ENCODE data around the gene AK9. TPM values are rescaled to one million over a fixed set of nuclear protein-coding genes. Genes with fewer than 3 reads are reported as not detected.
A peak's percentile ranks its signal among the peaks of the same experiment; 100 is the strongest.

The AK9 gene
- total and polyA plus RNA-seq, 5 experiments from 2014 or later: 4.3 to 18.2 (median 7.4) TPM

DNA sequence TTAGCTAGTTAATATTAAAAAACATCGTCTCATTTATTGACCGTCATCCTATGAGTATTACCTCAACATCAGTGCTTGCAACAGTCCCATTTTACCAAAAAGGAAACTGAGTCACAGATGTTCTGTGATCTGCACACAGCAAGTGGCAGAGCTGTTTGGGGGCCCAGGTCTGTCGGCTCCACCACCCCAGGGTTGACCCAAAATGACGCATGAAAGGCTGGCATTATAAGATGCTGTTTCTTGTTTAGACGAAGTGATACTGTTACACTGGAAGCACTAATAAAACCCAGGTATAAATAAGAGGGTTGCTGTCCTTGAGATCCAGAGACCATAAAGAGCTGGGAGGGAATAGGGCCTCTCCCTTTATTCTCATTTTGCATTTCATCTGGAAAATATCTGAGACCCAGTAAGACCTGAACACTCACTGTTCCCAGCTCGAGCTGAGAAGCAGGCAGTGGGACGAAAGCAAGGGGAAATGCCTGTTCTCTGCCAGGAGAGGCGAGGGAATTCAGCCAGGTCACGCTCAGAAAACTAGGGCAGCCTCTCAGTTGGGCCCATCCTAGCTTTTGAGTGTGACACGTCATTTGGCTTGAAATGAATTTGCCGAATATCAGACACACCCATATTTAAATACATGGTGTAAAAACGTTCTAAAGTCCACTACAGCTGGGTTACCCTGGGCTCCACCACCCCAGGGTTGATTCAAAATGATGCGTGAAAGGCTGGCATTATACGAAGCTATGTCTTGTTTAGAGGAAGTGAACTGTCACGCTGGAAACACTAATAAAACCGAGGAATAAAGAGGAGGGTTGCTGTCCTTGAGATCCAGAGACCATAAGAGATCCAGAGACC is 234.1 kb downstream of the AK9 start:
- Mint-ChIP-seq H3K9me3 (peaks cover 0 to 2% (median 0%) of the 10 kb centered on the region in 9 donors), H3K36me3 (peaks cover 3 to 9% (median 9%) of the 10 kb centered on the region in 3 donors), H3K27me3 (peaks cover 0 to 1% (median 0%) of the 10 kb centered on the region in 5 donors), H3K4me3 (peak overlapping the region; percentile 39 to 98 (median 68)), H3K27ac (peak overlapping the region in 9 of 10 donors; percentile 71 to 92 (median 89)), H3K4me1 (peaks cover 27 to 79% (median 66%) of the 10 kb centered on the region in 4 donors)
- POLR2A ChIA-PET: interaction anchor here (1.0 to 8.6 kb wide), 7 partner anchors 9 to 234 kb away, joined by 3 to 131 read pairs (median 4); partner anchors contain the start of genes AK9, CD164, FIG4 and PPIL6
- DNase-seq (no peak), ATAC-seq (no peak)

DNA sequence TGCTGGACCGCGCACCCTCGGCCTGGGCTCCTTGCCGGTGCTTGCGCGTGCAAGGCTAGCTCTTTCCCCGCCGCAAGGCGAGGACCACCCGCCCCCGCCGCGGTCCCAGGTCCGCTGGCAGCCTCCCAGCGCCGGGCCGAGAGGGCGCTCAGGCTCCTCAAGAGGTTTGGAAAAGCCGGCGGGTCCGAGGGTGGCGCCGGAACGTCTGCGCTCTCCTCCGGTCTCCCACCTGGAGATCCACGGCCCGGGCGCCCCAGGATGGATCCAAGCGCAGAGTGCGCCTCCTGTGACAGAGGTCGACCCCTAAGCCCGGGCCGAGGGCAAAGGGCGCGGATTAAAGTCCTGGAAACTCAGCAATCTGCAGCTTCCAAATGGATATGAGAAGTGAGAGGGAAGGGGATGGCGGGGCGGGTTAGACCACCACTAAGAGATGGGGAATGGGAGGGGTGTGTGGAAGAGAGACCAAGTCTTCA is 234.9 kb downstream of the AK9 start:
- no peak for ATAC-seq
- peak overlapping the region; percentile 53 to 99 (median 72) for H3K4me3 Mint-ChIP-seq
- POLR2A ChIA-PET: interaction anchor here (0.9 to 8.6 kb wide), 9 partner anchors 8 to 898 kb away, joined by 3 to 131 read pairs (median 5); partner anchors contain the start of genes AK9, CD164, FIG4 and PPIL6
- DNase-seq: no peak
- H3K27me3 Mint-ChIP-seq: peaks cover 0 to 1% (median 0%) of the 10 kb centered on the region in 5 donors
- H3K9me3 Mint-ChIP-seq: no peaks in the 10 kb centered on the region
- H3K27ac Mint-ChIP-seq: peak overlapping the region in 9 of 10 donors; percentile 75 to 98 (median 89)
- H3K4me1 Mint-ChIP-seq: peaks cover 27 to 81% (median 67%) of the 10 kb centered on the region in 4 donors
- H3K36me3 Mint-ChIP-seq: peaks cover 0 to 7% (median 3%) of the 10 kb centered on the region in 3 donors

DNA sequence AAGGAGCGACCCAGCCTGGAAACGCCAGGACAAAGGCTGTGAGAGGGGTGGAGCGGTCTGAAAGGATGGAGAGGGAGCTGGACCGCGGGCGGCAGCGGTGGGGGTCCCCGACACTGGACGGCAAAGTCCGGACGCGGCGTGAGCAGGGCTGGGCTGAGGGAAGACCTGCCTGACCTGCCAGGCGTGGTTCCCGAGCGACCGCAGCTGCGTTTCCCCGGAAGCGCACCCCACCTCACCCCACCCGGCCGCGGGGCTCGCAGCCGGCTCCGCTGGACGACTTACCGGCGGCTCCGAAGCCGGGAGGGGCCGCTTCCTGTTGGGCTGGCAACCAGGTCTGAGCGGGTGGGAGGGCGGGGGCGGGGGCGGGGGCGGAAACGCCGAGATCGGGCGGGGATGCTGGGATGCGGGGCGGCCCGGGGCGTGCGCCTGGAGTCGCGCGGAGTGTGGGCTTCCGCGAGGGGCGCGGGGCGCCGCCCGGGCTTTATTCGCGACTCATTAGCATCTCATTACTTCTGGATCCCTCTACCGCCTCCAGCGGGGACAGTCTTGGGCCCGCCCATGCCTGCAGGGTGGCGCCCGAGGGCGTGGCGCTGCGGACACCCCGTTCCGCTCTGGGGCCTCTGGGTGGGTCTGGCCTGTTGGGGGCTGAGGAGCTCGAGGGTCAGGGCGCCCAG is 235.4 kb downstream of the AK9 start, which contains the start of gene MICAL1:
MICAL1 (minus strand) TSS at position 336 of the 674 bp plus-strand sequence. CDS start 1,576 bp downstream, outside the sequence.
- peak within 1 kb of the TSS; percentile 93 to 100 (median 98) for H3K27ac Mint-ChIP-seq
- DNase-seq (peak; percentile 67 to 86 (median 76)), ATAC-seq (peak; percentile 59 to 70)
- H3K36me3 Mint-ChIP-seq: peaks cover 0 to 9% (median 1%) of the 10 kb centered on the region in 3 donors
- peaks cover 29 to 82% (median 71%) of the 10 kb centered on the region in 4 donors for H3K4me1 Mint-ChIP-seq
- H3K27me3 Mint-ChIP-seq: peaks cover 0 to 1% (median 0%) of the 10 kb centered on the region in 5 donors
- peak within 1 kb of the TSS; percentile 89 to 99 (median 98) for H3K4me3 Mint-ChIP-seq
- no peaks in the 10 kb centered on the region for H3K9me3 Mint-ChIP-seq
- POLR2A ChIA-PET: interaction anchor here (0.5 to 8.6 kb wide), 10 partner anchors 8 to 897 kb away, joined by 3 to 131 read pairs (median 4); partner anchors contain the start of genes AK9, CD164, FIG4 and PPIL6

DNA sequence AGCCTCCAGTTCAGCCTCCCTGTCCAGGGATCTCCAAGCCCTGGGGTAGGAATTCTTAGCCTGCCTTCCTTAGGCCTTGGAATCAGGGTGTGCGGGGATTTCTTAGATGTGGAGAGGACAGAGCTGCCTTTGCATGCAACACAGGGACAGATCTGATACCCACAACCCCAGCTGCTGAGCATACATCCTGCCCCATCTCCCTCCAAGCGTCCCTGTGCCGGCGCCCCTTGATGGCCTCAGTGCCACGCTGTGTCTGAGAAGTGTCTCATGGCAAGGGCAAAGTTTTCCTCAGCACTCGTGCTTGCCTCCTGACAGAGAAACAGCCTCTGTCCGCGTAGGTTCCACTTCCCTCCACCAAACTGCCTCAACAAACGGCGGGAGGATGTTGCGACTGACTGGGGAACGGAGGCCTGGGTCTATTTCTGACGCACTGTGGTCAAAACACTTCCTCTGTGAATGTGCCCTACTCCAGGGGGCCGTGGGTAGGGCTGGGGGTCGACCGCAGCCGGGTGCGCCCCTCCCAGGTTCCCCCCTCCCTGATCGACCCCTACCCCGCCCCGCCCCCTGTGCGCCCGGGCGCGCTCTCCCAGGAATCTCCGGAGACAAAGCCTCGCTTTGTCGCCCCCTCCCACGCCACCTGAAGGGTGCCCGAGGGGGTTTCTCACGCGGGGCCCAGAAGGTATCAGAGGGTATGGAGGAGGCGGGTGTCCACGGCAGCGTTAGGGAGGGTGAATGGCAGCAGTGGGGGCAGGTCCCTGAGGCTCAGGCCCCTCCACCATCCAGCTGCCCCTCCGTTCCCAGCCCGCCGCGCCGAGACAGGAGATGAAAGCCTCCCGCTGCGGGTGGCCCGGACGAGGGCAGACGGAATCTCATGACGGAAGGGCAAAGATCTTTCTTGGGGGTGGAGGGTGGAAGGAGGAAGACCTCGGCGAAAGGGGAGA is 236.2 kb downstream of the AK9 start:
- POLR2A ChIA-PET: interaction anchor here (0.9 to 8.6 kb wide), 7 partner anchors 9 to 896 kb away, joined by 3 to 131 read pairs (median 7); partner anchors contain the start of genes AK9, CD164, FIG4 and PPIL6

DNA sequence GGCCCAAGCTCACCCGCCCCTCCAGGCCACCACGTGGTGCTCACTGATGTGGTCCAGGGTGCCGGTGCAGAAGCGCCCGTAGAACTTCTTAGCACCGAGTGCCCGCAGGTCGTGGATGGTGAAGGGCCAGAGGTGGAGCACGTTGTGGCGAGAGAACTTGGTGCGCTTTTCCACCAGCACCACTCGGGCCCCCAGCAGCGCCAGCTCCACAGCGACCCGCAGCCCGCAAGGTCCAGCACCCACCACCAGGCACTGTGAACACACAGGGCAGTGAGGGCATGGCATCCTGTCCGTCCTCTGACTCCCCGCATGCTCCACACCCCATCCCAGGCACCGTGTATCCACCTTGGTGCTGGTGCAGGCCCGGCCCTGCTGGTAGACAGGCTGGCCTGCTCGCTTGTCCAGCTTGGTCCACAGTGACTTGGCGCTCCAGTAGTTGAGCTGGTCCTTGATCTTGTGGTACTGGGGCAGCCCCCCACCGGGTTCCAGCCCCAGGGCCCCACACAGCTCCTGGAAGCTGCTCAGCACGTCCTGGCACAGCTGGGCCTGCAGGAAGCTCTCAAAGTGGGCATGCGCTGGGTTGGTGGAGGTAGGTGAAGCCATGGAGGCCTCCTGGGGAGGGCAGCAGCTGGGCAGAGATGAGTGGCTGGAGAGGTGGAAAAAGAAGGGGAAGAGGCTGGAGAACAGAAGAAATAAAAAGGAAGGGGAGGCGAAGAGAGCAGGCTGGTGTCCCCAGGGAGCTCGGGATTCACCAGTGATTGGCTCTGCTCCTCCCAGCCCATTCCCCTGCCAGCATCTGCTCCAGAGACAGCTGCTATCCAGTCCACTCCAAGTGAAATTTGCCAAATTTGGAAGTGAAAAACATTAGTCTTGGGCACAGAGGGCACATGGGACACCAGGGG is 237.2 kb downstream of the AK9 start:
- peaks cover 0 to 9% (median 1%) of the 10 kb centered on the region in 3 donors for H3K36me3 Mint-ChIP-seq
- no peak for ATAC-seq
- no peak for DNase-seq
- peaks cover 34 to 82% (median 76%) of the 10 kb centered on the region in 4 donors for H3K4me1 Mint-ChIP-seq
- POLR2A ChIA-PET: interaction anchor here (0.6 to 8.6 kb wide), 5 partner anchors 12 to 71 kb away, joined by 5 to 131 read pairs (median 56); partner anchors contain the start of genes CD164, PPIL6, SMPD2 and ZBTB24
- peaks cover 0 to 1% (median 0%) of the 10 kb centered on the region in 5 donors for H3K27me3 Mint-ChIP-seq
- peak overlapping the region; percentile 87 to 99 (median 96) for H3K4me3 Mint-ChIP-seq
- H3K9me3 Mint-ChIP-seq: no peaks in the 10 kb centered on the region
- peak overlapping the region; percentile 90 to 100 (median 98) for H3K27ac Mint-ChIP-seq

More for the DNA sequence above, 236.2 kb downstream of the AK9 start:
- H3K36me3 Mint-ChIP-seq: peaks cover 0 to 9% (median 1%) of the 10 kb centered on the region in 3 donors
- H3K27ac Mint-ChIP-seq: peak overlapping the region; percentile 93 to 100 (median 98)
- no peaks in the 10 kb centered on the region for H3K9me3 Mint-ChIP-seq
- DNase-seq (peak; percentile 54 to 90 (median 86)), ATAC-seq (peak; percentile 55 to 69)
- peaks cover 32 to 82% (median 76%) of the 10 kb centered on the region in 4 donors for H3K4me1 Mint-ChIP-seq
- H3K27me3 Mint-ChIP-seq: peaks cover 0 to 1% (median 0%) of the 10 kb centered on the region in 5 donors
- H3K4me3 Mint-ChIP-seq: peak overlapping the region; percentile 89 to 99 (median 98)

DNA sequence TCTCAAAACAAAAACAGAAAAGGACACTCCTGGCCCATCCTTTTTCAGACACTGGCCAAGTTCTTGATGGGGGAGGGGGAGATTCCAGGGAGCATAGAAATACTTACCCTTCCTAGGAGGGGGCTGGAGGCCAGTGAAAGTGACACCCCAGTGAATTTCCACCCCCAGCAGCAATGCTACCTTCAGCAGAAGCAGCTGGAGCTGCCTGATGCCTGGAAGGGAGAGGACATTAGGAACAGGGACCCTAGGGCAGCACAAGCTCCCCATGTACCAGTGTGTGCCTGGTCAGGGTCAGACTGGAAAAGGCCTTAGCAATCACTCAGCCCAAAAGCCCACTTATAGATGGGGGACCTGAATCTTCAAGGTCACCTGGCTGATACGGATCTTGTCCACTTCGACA is 237.8 kb downstream of the AK9 start:
- DNase-seq (no peak), ATAC-seq (no peak)
- Mint-ChIP-seq H3K36me3 (peaks cover 0 to 9% (median 1%) of the 10 kb centered on the region in 3 donors), H3K9me3 (no peaks in the 10 kb centered on the region), H3K27ac (peak overlapping the region in 9 of 10 donors; percentile 40 to 98 (median 66)), H3K4me3 (peak overlapping the region in 4 of 10 donors; percentile 22 to 89 (median 52)), H3K4me1 (peaks cover 35 to 81% (median 75%) of the 10 kb centered on the region in 4 donors), H3K27me3 (peaks cover 0 to 1% (median 0%) of the 10 kb centered on the region in 5 donors)
- POLR2A ChIA-PET: interaction anchor here (0.6 to 8.6 kb wide), 5 partner anchors 11 to 70 kb away, joined by 5 to 131 read pairs (median 56); partner anchors contain the start of genes CD164, PPIL6, SMPD2 and ZBTB24

DNA sequence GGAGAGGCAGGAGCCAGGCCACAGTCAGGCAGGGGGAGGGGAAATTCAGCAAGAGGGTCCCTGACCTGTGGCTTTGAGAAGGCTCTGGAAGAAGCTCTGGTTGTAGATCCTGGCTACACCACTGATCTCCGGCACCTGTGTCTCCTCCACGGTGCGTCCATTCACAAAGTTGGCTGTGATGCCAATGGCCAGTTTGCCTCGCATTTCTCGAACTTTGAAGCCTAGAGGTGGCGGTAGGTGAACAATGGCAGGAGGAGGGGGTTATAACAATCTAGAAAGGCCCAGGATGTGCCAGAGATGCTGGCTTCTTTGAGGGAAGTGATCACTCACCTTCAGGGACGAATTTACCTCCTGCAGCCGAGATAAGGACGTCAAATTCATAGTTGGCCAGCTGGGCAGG is 238.8 kb downstream of the AK9 start:
- Mint-ChIP-seq H3K9me3 (no peaks in the 10 kb centered on the region), H3K36me3 (peaks cover 0 to 9% (median 1%) of the 10 kb centered on the region in 3 donors), H3K4me1 (peaks cover 33 to 78% (median 72%) of the 10 kb centered on the region in 4 donors), H3K27me3 (peaks cover 0 to 1% (median 0%) of the 10 kb centered on the region in 5 donors), H3K4me3 (peak overlapping the region in 6 of 10 donors; percentile 3 to 50 (median 27)), H3K27ac (peak overlapping the region in 8 of 10 donors; percentile 29 to 98 (median 66))
- DNase-seq: no peak
- no peak for ATAC-seq
- POLR2A ChIA-PET: interaction anchor here (0.5 to 8.6 kb wide), 4 partner anchors 10 to 185 kb away, joined by 3 to 131 read pairs (median 30); partner anchors contain the start of genes CD164, PPIL6 and SMPD2

DNA sequence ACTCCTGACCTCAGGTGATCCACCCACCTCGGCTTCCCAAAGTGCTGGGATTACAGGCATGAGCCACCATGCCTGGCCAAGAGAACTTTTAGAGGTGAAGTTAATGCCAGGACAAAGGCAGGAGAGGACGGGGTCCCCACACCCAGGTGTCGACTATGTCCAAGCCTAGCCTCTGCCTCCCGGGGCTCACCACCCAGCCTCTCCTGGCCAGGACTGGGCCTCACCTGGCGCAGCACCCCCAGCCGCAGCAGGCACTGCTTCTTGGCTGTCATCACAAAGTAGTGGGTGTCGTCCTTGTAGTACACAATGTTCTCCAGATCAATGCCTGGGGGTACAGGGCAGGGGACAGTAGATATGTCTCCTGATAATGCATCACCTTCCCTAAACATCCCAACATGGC is 239.6 kb downstream of the AK9 start:
- Mint-ChIP-seq H3K27me3 (peaks cover 0 to 1% (median 0%) of the 10 kb centered on the region in 5 donors), H3K4me1 (peaks cover 34 to 71% (median 69%) of the 10 kb centered on the region in 4 donors), H3K4me3 (peak overlapping the region in 2 of 10 donors; percentile 22 to 51), H3K36me3 (peaks cover 0 to 12% (median 1%) of the 10 kb centered on the region in 3 donors), H3K9me3 (no peaks in the 10 kb centered on the region), H3K27ac (peak overlapping the region in 3 of 10 donors; percentile 10 to 86 (median 73))
- POLR2A ChIA-PET: interaction anchor here (0.6 to 8.6 kb wide), 6 partner anchors 9 to 186 kb away, joined by 3 to 131 read pairs (median 8); partner anchors contain the start of genes CD164, PPIL6, SMPD2 and ZBTB24
- DNase-seq (no peak), ATAC-seq (no peak)

DNA sequence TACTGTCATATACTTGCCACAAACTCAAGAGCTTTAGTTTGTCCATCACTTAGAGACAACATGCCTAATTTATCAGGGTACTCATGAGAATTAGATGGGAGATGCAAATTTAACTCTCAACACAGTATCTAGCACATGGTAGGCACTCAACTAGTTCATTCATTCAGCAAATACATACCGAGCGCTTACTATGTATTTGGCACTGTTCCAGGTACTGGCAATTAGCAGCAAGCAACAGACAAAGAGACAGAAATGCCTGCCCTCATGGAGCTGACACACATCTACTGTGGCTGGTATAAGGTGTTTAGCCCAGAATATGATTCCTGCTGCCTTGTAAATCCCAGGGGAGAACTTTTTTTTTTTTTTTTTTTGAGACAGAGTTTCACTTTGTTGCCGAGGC is 240.2 kb downstream of the AK9 start:
- Mint-ChIP-seq H3K4me1 (peaks cover 34 to 72% (median 70%) of the 10 kb centered on the region in 4 donors), H3K27ac (peak overlapping the region in 8 of 10 donors; percentile 32 to 84 (median 70)), H3K27me3 (peaks cover 0 to 1% (median 0%) of the 10 kb centered on the region in 5 donors), H3K4me3 (peak overlapping the region in 5 of 10 donors; percentile 4 to 41 (median 20)), H3K36me3 (peaks cover 0 to 17% (median 1%) of the 10 kb centered on the region in 3 donors), H3K9me3 (no peaks in the 10 kb centered on the region)
- DNase-seq (no peak), ATAC-seq (no peak)
- POLR2A ChIA-PET: interaction anchor here (0.6 to 8.6 kb wide), 4 partner anchors 9 to 68 kb away, joined by 4 to 131 read pairs (median 8); partner anchors contain the start of genes CD164, PPIL6, SMPD2 and ZBTB24

Measured in naive thymus-derived CD8-positive, alpha-beta T cell (primary cell).